Activated naive CD4-positive, alpha-beta T cell treated with anti-CD3 and anti-CD28 coated beads for 36 hours (primary cell): ENCODE measurements around the gene CNDP1. TPM values are rescaled to one million over a fixed set of nuclear protein-coding genes. Genes with fewer than 3 reads are reported as not detected.

ENCODE experiments used
- CTCF ChIA-PET: fragments of 350-600 bp; sonication (Branson Sonifier 250); formaldehyde crosslinking; loops from one replicate; lab custom pipeline; 2021; ENCODE audit warnings: antibody characterized with exemption; lab: Charles Lee
- DNase-seq: peaks from one replicate; pipeline ENCODE4 v3.0.0-alpha.2; 2020
- H3K27ac Mint-ChIP-seq: one replicate; pipeline ENCODE4 v1.8.0; 2021; ENCODE audit warnings: mild to moderate bottlenecking, mixed read lengths
- H3K27me3 Mint-ChIP-seq: one replicate; pipeline ENCODE4 v1.8.0; 2021; ENCODE audit warnings: low read depth, mixed read lengths
- H3K36me3 Mint-ChIP-seq: one replicate; pipeline ENCODE4 v1.8.0; 2021; ENCODE audit warnings: low read depth, mixed read lengths
- H3K4me1 Mint-ChIP-seq: one replicate; pipeline ENCODE4 v1.8.0; 2021; ENCODE audit warnings: low read depth, mixed read lengths
- H3K4me3 Mint-ChIP-seq: one replicate; pipeline ENCODE4 v1.8.0; 2021; ENCODE audit warnings: mild to moderate bottlenecking, moderate library complexity, mixed read lengths
- H3K9me3 Mint-ChIP-seq: one replicate; pipeline ENCODE4 v1.8.0; 2021; ENCODE audit warnings: mixed read lengths
- intact Hi-C: fragments of 100-400 bp; cut with micrococcal nuclease; formaldehyde crosslinking; loops from one replicate; pipeline ENCODE4 v1.15.1; 2023
- total RNA-seq, 2 experiments: library from RNA; stranded (reverse); gene quantifications; one replicate each; pipeline ENCODE4 v1.2.3, GENCODE V29; 2021

The CNDP1 gene
- total RNA-seq, 2 experiments from 2014 or later: not detected

DNA sequence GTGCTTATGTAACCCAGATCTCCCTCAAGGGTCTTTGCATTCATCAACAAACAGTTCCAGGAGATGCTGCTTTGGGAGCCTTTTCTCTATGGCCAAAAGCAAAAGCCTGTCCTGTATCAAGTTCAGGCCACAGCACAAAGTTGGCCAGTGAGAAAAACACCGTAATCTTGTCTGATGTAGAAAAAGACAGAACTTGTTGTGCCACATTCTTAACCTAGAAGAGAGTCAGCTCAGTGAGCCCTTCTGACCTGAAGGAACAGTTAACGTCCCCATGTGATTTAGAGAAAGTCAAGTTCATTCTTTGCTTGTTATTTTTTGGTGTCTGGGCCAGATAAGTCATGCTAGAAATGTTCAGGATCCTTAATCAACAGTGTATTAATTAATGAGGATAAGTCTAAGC, 7.8 kb upstream of the CNDP1 start:
- H3K4me1 Mint-ChIP-seq: no peaks in the 10 kb centered on the region

DNA sequence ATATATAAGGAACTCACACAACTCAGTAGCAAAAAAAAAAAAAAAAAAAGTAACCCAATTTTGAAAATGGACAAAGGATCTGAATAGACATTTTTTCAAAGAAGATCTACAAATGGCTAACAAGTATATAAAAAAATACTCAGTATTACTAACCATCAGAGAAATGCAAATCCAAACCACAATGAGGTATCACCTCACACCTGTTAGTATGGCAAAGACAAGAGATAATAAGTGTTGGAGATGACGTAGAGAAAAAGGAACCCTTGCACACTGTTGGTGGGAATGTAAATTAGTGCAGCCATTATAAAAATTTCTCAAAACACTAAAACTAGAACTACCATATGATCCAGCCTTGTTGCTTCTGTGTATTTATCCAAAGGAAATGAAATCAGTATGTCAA, 5.8 kb upstream of the CNDP1 start:
- no peaks in the 10 kb centered on the region for H3K36me3 Mint-ChIP-seq
- H3K9me3 Mint-ChIP-seq: no peaks in the 10 kb centered on the region
- CTCF ChIA-PET: no interaction called here
- H3K4me3 Mint-ChIP-seq: no peak overlapping the region
- no peak overlapping the region for H3K27ac Mint-ChIP-seq
- intact Hi-C loops: no loop called here
- no peak for DNase-seq
- H3K27me3 Mint-ChIP-seq: peaks cover 2% of the 10 kb centered on the region
- H3K4me1 Mint-ChIP-seq: no peaks in the 10 kb centered on the region

More for the DNA sequence above, 7.8 kb upstream of the CNDP1 start:
- H3K4me3 Mint-ChIP-seq: no peak overlapping the region
- intact Hi-C loops: no loop called here
- H3K27ac Mint-ChIP-seq: no peak overlapping the region
- H3K9me3 Mint-ChIP-seq: no peaks in the 10 kb centered on the region
- H3K27me3 Mint-ChIP-seq: no peaks in the 10 kb centered on the region
- peaks cover 6% of the 10 kb centered on the region for H3K36me3 Mint-ChIP-seq
- CTCF ChIA-PET: no interaction called here
- DNase-seq: no peak

DNA sequence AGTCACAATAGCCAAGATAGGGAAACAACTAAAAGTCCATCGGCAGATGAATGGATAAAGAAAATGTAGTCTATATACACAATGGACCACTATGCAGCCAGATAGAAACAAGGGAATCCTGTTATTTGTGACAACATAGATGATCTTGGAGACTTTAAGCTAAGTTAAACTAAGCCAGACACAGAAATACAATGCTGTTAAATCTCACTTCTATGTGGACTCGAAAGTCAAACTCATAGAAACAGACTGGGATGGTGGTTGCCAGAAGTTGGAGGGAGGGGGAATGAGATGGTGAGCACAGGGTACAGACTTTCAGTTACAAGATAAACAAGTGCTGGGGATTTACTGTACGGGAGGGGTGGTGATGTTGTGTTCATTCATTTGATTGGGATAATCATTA, 5.4 kb upstream of the CNDP1 start:
- H3K4me1 Mint-ChIP-seq: no peaks in the 10 kb centered on the region
- DNase-seq: no peak
- H3K27ac Mint-ChIP-seq: no peak overlapping the region
- H3K4me3 Mint-ChIP-seq: no peak overlapping the region
- H3K27me3 Mint-ChIP-seq: peaks cover 2% of the 10 kb centered on the region
- CTCF ChIA-PET: no interaction called here
- H3K36me3 Mint-ChIP-seq: no peaks in the 10 kb centered on the region
- intact Hi-C loops: no loop called here
- no peaks in the 10 kb centered on the region for H3K9me3 Mint-ChIP-seq

- no peak overlapping the region for H3K27ac Mint-ChIP-seq
These were observed 4.9 kb upstream of the CNDP1 start for GRCh38 chr18:74529378-74529777.

GRCh38 chr18:74529811-74530583, 4.3 kb upstream of the CNDP1 start:
- no peak overlapping the region for H3K27ac Mint-ChIP-seq
- intact Hi-C loops: no loop called here
- CTCF ChIA-PET: interaction anchor here (1.4 to 1.6 kb wide), 2 partner anchors 22 to 24 kb away, joined by 5 to 6 read pairs; no protein-coding TSS in a partner anchor

More at GRCh38 chr18:74529378-74529777, 4.9 kb upstream of the CNDP1 start:
- intact Hi-C loops: no loop called here
- Mint-ChIP-seq H3K36me3 (no peaks in the 10 kb centered on the region), H3K4me1 (no peaks in the 10 kb centered on the region), H3K4me3 (no peak overlapping the region), H3K9me3 (no peaks in the 10 kb centered on the region), H3K27me3 (peaks cover 2% of the 10 kb centered on the region)
- no peak for DNase-seq
- CTCF ChIA-PET: no interaction called here

DNA sequence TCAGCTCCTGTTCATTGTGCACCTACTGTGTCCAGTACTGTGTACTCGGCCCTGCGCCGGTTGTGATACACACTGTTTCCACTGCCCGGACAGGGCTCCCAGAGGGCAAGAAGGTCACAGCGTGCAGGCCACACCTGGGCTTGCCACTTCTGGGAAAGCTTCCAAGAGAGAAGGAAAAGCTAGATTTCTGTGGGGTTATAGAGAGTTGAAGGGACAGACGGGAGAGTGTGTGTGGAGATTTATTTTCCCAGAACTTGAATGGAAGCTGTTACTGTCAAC, 3.8 kb upstream of the CNDP1 start:
- H3K27ac Mint-ChIP-seq: no peak overlapping the region
- peaks cover 2% of the 10 kb centered on the region for H3K27me3 Mint-ChIP-seq
- no peaks in the 10 kb centered on the region for H3K36me3 Mint-ChIP-seq
- no peak overlapping the region for H3K4me3 Mint-ChIP-seq
- intact Hi-C loops: no loop called here
- H3K4me1 Mint-ChIP-seq: no peaks in the 10 kb centered on the region
- H3K9me3 Mint-ChIP-seq: no peaks in the 10 kb centered on the region
- DNase-seq: no peak
- CTCF ChIA-PET: interaction anchor here (1.4 to 1.6 kb wide), 2 partner anchors 21 to 24 kb away, joined by 5 to 6 read pairs; no protein-coding TSS in a partner anchor

More at GRCh38 chr18:74529811-74530583, 4.3 kb upstream of the CNDP1 start:
- peaks cover 2% of the 10 kb centered on the region for H3K27me3 Mint-ChIP-seq
- no peak for DNase-seq
- no peaks in the 10 kb centered on the region for H3K9me3 Mint-ChIP-seq
- no peaks in the 10 kb centered on the region for H3K36me3 Mint-ChIP-seq
- H3K4me3 Mint-ChIP-seq: no peak overlapping the region
- no peaks in the 10 kb centered on the region for H3K4me1 Mint-ChIP-seq

- no peak for DNase-seq
- Mint-ChIP-seq H3K27ac (no peak overlapping the region), H3K27me3 (peaks cover 2% of the 10 kb centered on the region), H3K36me3 (no peaks in the 10 kb centered on the region), H3K4me1 (no peaks in the 10 kb centered on the region), H3K9me3 (no peaks in the 10 kb centered on the region), H3K4me3 (no peak overlapping the region)
- CTCF ChIA-PET: interaction anchor here (1.4 to 1.6 kb wide), 2 partner anchors 21 to 23 kb away, joined by 5 to 6 read pairs; no protein-coding TSS in a partner anchor
- intact Hi-C loops: no loop called here
These were observed 3.3 kb upstream of the CNDP1 start for GRCh38 chr18:74531043-74531442.

GRCh38 chr18:74532511-74533025, 1.7 kb upstream of the CNDP1 start:
- H3K27me3 Mint-ChIP-seq: peaks cover 2% of the 10 kb centered on the region
- no peak overlapping the region for H3K27ac Mint-ChIP-seq
- no peak for DNase-seq
- CTCF ChIA-PET: no interaction called here
- intact Hi-C loops: no loop called here
- H3K4me1 Mint-ChIP-seq: no peaks in the 10 kb centered on the region
- H3K9me3 Mint-ChIP-seq: no peaks in the 10 kb centered on the region
- no peaks in the 10 kb centered on the region for H3K36me3 Mint-ChIP-seq
- no peak overlapping the region for H3K4me3 Mint-ChIP-seq

DNA sequence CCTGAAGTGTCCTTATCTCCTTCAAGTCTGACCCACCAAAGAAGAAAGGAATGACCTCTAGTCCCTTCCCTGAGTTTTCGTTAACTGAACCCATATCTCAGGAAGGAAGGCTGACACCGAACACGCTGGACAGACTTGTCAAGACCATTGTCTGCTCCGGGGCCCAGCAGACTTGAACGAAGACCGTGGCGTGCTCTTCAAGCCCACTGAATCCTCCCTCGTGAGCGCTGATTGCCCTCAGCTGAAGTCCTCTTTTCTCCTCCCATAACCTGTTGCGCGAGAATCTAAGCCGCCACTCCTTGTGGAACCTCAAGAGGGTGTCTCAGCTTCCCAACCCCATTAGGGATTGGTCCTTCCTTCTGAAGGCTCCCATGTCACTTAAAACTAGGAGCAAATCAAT, 634 bp upstream of the CNDP1 start:
- Mint-ChIP-seq H3K9me3 (no peaks in the 10 kb centered on the region), H3K36me3 (no peaks in the 10 kb centered on the region), H3K27me3 (peaks cover 2% of the 10 kb centered on the region), H3K4me3 (no peak overlapping the region), H3K27ac (no peak overlapping the region), H3K4me1 (no peaks in the 10 kb centered on the region)
- intact Hi-C loops: no loop called here
- no peak for DNase-seq
- CTCF ChIA-PET: no interaction called here

DNA sequence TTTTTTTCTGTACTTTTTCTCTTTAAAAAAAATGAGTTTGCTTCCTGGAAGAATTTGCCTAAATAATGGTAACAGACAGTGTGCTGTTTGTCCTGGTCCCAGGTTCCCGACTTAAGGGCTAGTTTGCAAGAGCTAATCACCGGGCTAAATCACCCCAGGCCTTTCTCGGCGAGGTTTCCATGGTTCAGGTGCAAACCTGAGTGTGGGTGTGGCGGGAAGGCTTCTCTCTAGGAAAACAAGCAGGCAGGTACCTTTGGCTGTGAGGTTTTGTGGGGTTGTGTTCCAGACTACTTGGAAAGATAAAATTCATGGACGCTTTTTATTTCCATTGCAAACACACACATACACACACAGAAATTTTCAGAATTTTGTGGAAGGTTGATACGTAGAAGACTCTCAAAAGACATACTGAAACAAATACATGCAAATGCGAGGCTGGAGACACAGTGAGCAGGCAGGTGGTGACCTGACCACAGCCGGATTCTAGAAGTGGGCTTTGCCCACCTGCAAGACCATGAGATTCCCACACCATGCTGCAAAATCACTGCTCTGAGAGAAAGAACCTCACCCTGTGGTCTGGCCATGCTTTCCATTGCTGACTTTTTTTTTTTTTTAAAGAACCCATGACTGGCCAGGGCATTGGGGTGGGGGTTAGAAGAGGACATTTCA, 815 bp downstream of the CNDP1 start:
- CTCF ChIA-PET: interaction anchor here (0.7 kb wide), 1 partner anchor 403 kb away, joined by 3 read pairs; no protein-coding TSS in a partner anchor
- peaks cover 2% of the 10 kb centered on the region for H3K27me3 Mint-ChIP-seq
- no peak for DNase-seq
- no peak overlapping the region for H3K27ac Mint-ChIP-seq
- intact Hi-C loops: no loop called here
- no peak overlapping the region for H3K4me3 Mint-ChIP-seq
- no peaks in the 10 kb centered on the region for H3K9me3 Mint-ChIP-seq
- H3K4me1 Mint-ChIP-seq: no peaks in the 10 kb centered on the region
- no peaks in the 10 kb centered on the region for H3K36me3 Mint-ChIP-seq

- CTCF ChIA-PET: interaction anchor here (0.5 to 1.0 kb wide), 3 partner anchors 12 to 344 kb away, joined by 3 to 5 read pairs (median 4); no protein-coding TSS in a partner anchor
- DNase-seq: no peak
- H3K4me3 Mint-ChIP-seq: no peak overlapping the region
- H3K4me1 Mint-ChIP-seq: no peaks in the 10 kb centered on the region
- H3K27me3 Mint-ChIP-seq: no peaks in the 10 kb centered on the region
- H3K27ac Mint-ChIP-seq: no peak overlapping the region
- no peaks in the 10 kb centered on the region for H3K36me3 Mint-ChIP-seq
- no peaks in the 10 kb centered on the region for H3K9me3 Mint-ChIP-seq
- intact Hi-C loops: no loop called here
These were observed 5.0 kb downstream of the CNDP1 start for GRCh38 chr18:74539289-74539688.

GRCh38 chr18:74540652-74541421, 6.5 kb downstream of the CNDP1 start:
- DNase-seq: no peak
- Mint-ChIP-seq H3K4me3 (no peak overlapping the region), H3K36me3 (no peaks in the 10 kb centered on the region), H3K27me3 (no peaks in the 10 kb centered on the region), H3K4me1 (no peaks in the 10 kb centered on the region), H3K9me3 (no peaks in the 10 kb centered on the region), H3K27ac (no peak overlapping the region)
- intact Hi-C loops: no loop called here
- CTCF ChIA-PET: interaction anchor here (0.9 to 1.1 kb wide), 2 partner anchors 11 to 198 kb away, joined by 3 to 6 read pairs; no protein-coding TSS in a partner anchor
